ENCODE measurements around the gene CAMK2D.

The CAMK2D gene

GRCh38 chr4:113572620-113573019, 188.9 kb downstream of the CAMK2D start:
- DNase-seq (ENCODE audit: low read depth, low spot score) = no peak

DNA sequence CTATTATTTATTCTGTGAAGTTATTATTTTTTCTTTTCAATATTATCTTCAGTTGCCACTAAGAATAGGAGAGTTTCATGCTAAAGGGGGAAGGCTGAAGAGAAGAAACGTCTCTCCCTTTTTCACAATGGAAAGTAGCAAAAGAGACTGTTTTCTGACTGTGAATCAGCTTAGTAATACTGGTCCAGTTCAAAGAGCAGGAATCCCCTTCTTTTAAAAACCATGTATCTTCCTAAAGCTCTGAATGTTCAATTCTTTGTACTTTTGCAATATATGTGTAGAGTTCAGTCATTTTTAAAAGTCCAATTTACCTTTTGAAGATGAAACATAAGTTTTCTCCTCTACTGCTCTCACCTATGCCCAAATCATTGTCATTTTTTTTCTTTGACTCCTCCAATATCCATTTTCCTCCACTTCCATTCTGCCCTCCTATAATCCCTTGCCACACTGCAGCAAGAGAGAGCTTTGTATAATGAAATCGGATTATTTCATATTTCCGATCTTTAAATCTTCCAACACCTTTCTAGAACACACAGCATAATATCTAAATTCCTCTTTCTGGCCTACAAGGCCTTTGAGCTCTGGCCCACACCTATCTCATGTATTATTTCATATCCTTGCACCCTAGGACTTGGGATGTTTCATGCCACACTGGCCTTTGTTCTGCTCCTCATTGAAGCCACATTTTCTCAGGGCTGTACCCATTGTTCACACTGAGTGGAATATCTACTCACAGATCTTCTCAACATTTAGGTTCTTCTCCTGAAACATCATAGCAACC, 195.3 kb downstream of the CAMK2D start:
- DNase-seq (ENCODE audit: low read depth, low spot score) = no peak

GRCh38 chr4:113565702-113566012, 195.9 kb downstream of the CAMK2D start:
- no peak for DNase-seq (ENCODE audit: low read depth, low spot score)

DNA sequence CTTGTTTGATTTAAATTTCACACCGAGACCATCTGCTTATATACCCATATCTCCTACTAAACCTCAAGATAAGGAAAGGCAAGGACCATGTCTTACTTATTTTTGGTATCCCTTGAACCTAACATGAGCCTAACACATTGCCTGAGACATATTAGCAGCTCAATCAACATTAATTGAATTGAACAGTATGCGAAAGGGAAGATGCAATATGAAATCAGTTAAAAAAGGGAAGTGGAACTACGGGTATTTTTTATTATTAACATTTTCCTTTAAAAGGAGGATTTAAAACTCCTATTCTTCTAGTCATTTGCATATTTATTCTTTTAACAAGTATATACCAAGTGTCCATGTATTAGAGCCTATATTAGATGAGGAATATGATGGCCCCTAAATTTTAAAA, 197.0 kb downstream of the CAMK2D start:
- DNase-seq (ENCODE audit: low read depth, low spot score) = no peak

GRCh38 chr4:113563691-113564378, 197.7 kb downstream of the CAMK2D start:
- no peak for DNase-seq (ENCODE audit: low read depth, low spot score)

GRCh38 chr4:113561758-113562157, 199.8 kb downstream of the CAMK2D start:
- no peak for DNase-seq (ENCODE audit: low read depth, low spot score)

DNA sequence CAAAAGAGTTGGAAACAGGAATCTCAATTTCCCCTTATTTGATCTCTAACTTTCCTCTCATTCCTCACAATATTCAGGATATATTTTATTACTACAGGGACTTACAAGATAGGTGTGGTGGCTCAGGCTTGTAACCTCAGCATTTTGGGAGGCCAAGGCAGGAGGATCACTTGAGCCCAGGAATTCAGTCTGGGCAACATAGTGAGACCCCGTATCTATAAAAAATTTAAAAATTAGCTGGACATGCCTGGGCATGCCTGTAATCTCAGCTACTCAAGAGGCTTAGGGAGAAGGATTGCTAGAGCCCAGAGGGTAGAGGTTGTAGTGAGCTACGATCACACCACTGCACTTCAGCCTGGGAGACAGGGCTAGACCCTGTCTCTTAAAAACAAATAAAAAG, 200.4 kb downstream of the CAMK2D start:
- DNase-seq (ENCODE audit: low read depth, low spot score) = no peak

GRCh38 chr4:113560579-113560978, 201.0 kb downstream of the CAMK2D start:
- no peak for DNase-seq (ENCODE audit: low read depth, low spot score)

DNA sequence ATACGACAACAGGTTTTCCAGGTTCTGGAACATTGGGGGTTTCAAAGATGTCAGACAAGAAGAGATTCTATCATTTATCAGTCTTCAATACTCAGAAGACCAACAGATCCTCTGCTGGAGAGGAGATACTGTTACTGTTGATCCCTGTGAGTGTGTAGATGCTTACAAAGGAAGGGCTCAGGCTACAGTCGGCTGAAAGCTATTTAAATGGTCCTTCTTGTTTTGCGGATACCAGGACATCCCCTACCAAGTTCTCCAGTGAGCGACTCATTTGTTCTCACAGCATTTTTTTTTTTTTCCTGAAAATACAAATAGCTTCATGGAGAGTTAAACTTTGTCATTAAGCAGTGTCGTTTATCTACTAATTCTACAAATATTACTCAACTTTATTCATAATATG, 201.6 kb downstream of the CAMK2D start:
- DNase-seq (ENCODE audit: low read depth, low spot score) = no peak

- DNase-seq (ENCODE audit: low read depth, low spot score) = no peak
Observed at GRCh38 chr4:113556382-113557134, 205.0 kb downstream of the CAMK2D start.

DNA sequence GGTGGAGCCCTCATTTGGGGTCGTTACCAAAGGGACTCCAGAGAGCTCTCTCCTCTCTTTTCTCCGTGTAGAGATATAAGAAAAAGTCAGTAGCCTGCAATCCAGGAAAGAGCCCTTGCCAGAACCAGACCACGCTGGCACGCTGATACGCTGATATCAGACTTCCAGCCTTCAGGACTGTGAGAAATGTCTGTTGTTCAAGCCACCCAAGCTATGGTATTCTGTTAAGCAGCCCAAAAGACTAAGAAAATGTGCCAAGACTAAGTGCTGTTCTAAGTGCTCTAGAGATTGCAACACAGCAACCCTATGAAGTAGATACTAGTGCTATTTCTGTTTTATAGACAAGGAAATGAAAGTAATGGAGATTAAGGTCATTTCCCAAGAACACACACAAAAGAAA, 205.7 kb downstream of the CAMK2D start:
- no peak for DNase-seq (ENCODE audit: low read depth, low spot score)

GRCh38 chr4:113553082-113553481, 208.5 kb downstream of the CAMK2D start:
- no peak for DNase-seq (ENCODE audit: low read depth, low spot score)

GRCh38 chr4:113550510-113550909, 211.0 kb downstream of the CAMK2D start:
- DNase-seq (ENCODE audit: low read depth, low spot score) = no peak

- no peak for DNase-seq (ENCODE audit: low read depth, low spot score)
Observed at GRCh38 chr4:113548303-113548702, 213.2 kb downstream of the CAMK2D start.

GRCh38 chr4:113547487-113548042, 214.0 kb downstream of the CAMK2D start:
- peak; percentile 96 for DNase-seq (ENCODE audit: low read depth, low spot score)

DNA sequence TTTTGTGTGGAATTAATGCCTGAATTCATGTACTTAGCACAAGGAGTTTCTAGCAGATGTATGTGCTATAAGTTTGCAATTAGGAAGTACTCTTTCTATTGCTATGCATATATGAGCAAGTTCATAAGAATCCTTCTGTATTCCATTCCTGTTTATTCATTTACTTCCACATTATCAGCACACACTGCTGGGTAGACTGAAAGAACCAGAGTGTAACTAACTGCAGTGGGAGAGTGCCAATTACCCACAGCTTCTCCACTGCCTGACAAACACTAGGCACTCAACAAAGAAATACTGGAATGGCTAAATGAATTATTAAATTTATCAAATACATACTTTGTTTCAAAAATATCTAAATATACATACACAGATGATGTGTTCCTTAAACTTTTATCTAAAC, 219.6 kb downstream of the CAMK2D start:
- DNase-seq (ENCODE audit: low read depth, low spot score) = no peak

DNA sequence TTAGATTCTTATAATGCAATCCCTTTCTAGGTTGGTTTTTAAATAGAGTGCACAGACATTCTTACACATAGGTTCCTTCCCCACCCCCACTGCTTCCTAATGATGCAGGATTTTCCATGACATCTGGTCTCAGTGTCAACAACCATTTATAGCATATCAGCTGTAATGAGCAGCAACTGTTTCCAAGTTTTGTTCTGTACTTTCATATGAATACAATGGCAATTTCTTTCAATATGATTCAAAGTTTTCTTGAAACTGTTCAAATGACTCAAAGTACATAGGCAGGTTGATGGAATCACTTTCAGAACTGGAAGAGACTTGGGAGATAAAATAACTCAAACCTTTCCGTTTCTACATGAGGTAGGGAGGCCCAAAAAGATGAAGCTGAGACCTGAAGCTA, 220.7 kb downstream of the CAMK2D start:
- DNase-seq (ENCODE audit: low read depth, low spot score) = no peak

DNA sequence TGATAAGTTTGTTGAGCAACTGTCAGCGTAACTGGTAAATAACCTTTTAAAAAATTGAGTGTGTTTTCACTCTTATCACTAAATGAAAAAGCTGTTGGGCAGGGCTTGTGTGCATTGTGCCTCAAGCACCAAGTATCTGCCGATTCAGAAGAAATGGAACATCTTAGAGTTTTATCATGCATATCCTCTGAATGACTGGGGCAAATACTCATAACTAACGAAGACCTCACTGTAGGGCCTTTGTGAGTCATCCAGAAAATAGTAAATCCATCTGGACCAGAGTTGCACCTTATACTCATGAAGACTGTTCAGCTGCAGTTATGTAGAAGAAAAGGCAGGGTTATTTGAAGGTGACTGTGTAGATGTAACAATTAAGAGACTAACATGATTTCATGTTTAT, 222.1 kb downstream of the CAMK2D start:
- no peak for DNase-seq (ENCODE audit: low read depth, low spot score)

GRCh38 chr4:113537628-113538027, 223.9 kb downstream of the CAMK2D start:
- DNase-seq (ENCODE audit: low read depth, low spot score) = no peak

DNA sequence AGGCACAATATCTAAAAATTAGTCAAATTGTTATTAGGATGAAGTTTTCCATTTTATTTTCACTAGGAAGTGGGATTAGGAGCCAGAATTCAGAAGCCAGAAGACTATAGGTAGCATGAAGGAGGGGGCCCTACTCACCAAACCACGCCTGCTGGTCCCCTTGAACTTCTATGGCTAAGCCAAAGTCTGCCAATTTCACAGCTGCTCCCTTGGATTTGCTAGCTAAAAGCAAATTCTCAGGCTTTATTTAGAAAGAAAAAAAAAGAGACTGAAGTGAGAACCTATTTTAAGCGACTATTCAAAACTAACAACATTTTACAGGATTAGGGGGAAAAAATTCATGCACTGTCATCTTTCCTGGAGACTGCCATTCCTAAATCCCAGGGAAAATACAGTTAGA, 224.3 kb downstream of the CAMK2D start:
- no peak for DNase-seq (ENCODE audit: low read depth, low spot score)

- no peak for DNase-seq (ENCODE audit: low read depth, low spot score)
Observed at GRCh38 chr4:113534711-113535110, 226.8 kb downstream of the CAMK2D start.

GRCh38 chr4:113531572-113531971, 230.0 kb downstream of the CAMK2D start:
- no peak for DNase-seq (ENCODE audit: low read depth, low spot score)

Measured in ELF-1 (cell line).